K562 (cell line): ENCODE measurements around the gene KLHL33. TPM values are rescaled to one million over a fixed set of nuclear protein-coding genes. Genes with fewer than 3 reads are reported as not detected.
A peak's percentile ranks its signal among the peaks of the same experiment; 100 is the strongest.

Experiments
- ATAC-seq: fragments of 200-7000 bp; cut with Tn5 transposase; 3 replicates; pipeline ENCODE4 v1.9.1; 2020; ENCODE audit warnings: moderate library complexity
- BruUV-seq: library from RNA; stranded (reverse); fragments of 400-500 nt; replicated peaks from 2 replicates; lab custom pipeline; 2021; lab: Mats Ljungman, UMichigan
- CTCF ChIA-PET: fragments of 300-600 bp; formaldehyde crosslinking; extraction: SDS; loops from one replicate; lab custom pipeline; 2021; ENCODE audit warnings: low intra/inter-chr PET ratio; lab: Yijun Ruan, JAX
- POLR2A ChIA-PET: fragments of 300-600, 350-650 bp; sonication (Branson Sonifier 250); formaldehyde crosslinking; extraction: SDS; loops from one replicate; lab custom pipeline; 2021; ENCODE audit warnings: antibody characterized with exemption, inconsistent platforms; lab: Yijun Ruan, JAX
- DNase-seq, 4 experiments: peaks; one replicate each; pipeline versions ENCODE4 v3.0.0 to v3.0.0-alpha.2; 2011 to 2018; ENCODE audit warnings: low spot score in 3 of 4, mixed read lengths in 3 of 4; ENCODE audit errors: extremely low read depth in 1 of 4
- FAIRE-seq: peaks from 2 replicates; lab custom pipeline; 2011; peaks lifted over from hg19 to GRCh38; lab: Jason Lieb, UNC
- H2AFZ ChIP-seq: 2 replicates; pipeline ENCODE4 v1.6.0; 2011; ENCODE audit warnings: low read depth, low read length, control low read depth, inconsistent platforms
- H3K27ac ChIP-seq: fragments of 200-600 bp; 3 replicates; pipeline ENCODE4 v1.8.0; 2011; ENCODE audit warnings: low read depth, mild to moderate bottlenecking, control low read depth, inconsistent platforms, low read length, moderate library complexity, mixed read lengths; ENCODE audit errors: extremely low read depth
- H3K27me3 ChIP-seq, 2 experiments: fragments of 300-600 bp in 1 of 2; 2 replicates in 1 of 2; 3 replicates in 1 of 2; pipeline versions ENCODE4 v1.6.0 to v1.8.0; 2011; ENCODE audit warnings: inconsistent platforms in 2 of 2, low read length in 2 of 2, mild to moderate bottlenecking in 1 of 2, mixed read lengths in 1 of 2, moderate library complexity in 1 of 2; ENCODE audit not compliant: control insufficient read depth in 2 of 2, insufficient read depth in 2 of 2
- H3K36me3 ChIP-seq: fragments of 300-600 bp; 3 replicates; pipeline ENCODE4 v1.8.0; 2011; ENCODE audit warnings: mild to moderate bottlenecking, low read length, inconsistent platforms; ENCODE audit not compliant: control insufficient read depth, insufficient read depth
- H3K4me1 ChIP-seq, 2 experiments: fragments of 200-600 bp in 1 of 2; replicated peaks in 1 of 2; 2 replicates in 1 of 2; 3 replicates in 1 of 2; pipeline versions ENCODE4 v1.5.1 to v1.8.0; 2011; ENCODE audit warnings: inconsistent platforms in 2 of 2, low read length in 2 of 2, mild to moderate bottlenecking in 1 of 2, mixed read lengths in 1 of 2, moderate library complexity in 1 of 2; ENCODE audit not compliant: control insufficient read depth in 2 of 2, insufficient read depth in 2 of 2
- H3K4me2 ChIP-seq: 2 replicates; pipeline ENCODE4 v1.6.1; 2011; ENCODE audit warnings: low read length, control low read depth, inconsistent platforms, mixed read lengths; ENCODE audit not compliant: insufficient read depth
- H3K4me3 ChIP-seq: fragments of 200-600 bp; sonication (generic), shearing (Covaris generic); 2 replicates; pipeline ENCODE4 v1.5.1; 2016; ENCODE audit warnings: control low read depth, inconsistent platforms
- H3K79me2 ChIP-seq: fragments of 200-600 bp; 3 replicates; pipeline ENCODE4 v1.8.0; 2011; ENCODE audit warnings: low read length, inconsistent platforms; ENCODE audit not compliant: control insufficient read depth, insufficient read depth
- H3K9ac ChIP-seq, 2 experiments: 2 replicates each; pipeline versions ENCODE4 v1.6.0 to v1.6.1; 2011; ENCODE audit warnings: low read depth in 2 of 2, low read length in 2 of 2, control low read depth in 1 of 2, inconsistent platforms in 1 of 2, mild to moderate bottlenecking in 1 of 2, mixed read lengths in 1 of 2; ENCODE audit not compliant: insufficient read depth in 1 of 2
- H3K9me1 ChIP-seq: one replicate; pipeline ENCODE4 v1.6.0; 2011; ENCODE audit warnings: inconsistent platforms, mild to moderate bottlenecking, low read length, moderate library complexity; ENCODE audit not compliant: control insufficient read depth, insufficient read depth
- H3K9me3 ChIP-seq: replicated peaks from 2 replicates; pipeline ENCODE4 v1.5.1; 2011; ENCODE audit warnings: low read depth, low read length, inconsistent platforms; ENCODE audit not compliant: control insufficient read depth, insufficient read depth
- H4K20me1 ChIP-seq: replicated peaks from 2 replicates; pipeline ENCODE4 v1.6.1; 2011; ENCODE audit warnings: low read length, inconsistent platforms, mixed read lengths; ENCODE audit not compliant: control insufficient read depth, insufficient read depth
- BDP1 ChIP-seq: IDR thresholded peaks from 3 replicates; pipeline ENCODE4 v1.6.1; 2011; ENCODE audit not compliant: insufficient read length, insufficient read depth
- ETS1 ChIP-seq: conservative IDR thresholded peaks from 2 replicates; pipeline ENCODE4 v1.6.1; 2011; ENCODE audit warnings: low read depth, mild to moderate bottlenecking, low read length; ENCODE audit not compliant: control insufficient read depth
- ETV1 ChIP-seq: fragments of 450-650 bp; conservative IDR thresholded peaks from 2 replicates; pipeline ENCODE4 v1.6.1; 2016; ENCODE audit warnings: missing genetic modification characterization, control low read depth, low read depth, missing compliant biosample characterization
- HDAC2 ChIP-seq: fragments of 450-650 bp; IDR thresholded peaks from 2 replicates; pipeline ENCODE4 v1.6.1; 2016; ENCODE audit warnings: mild to moderate bottlenecking
- KLF16 ChIP-seq: IDR thresholded peaks from 2 replicates; pipeline ENCODE4 v1.6.1; 2016; ENCODE audit warnings: antibody characterized with exemption
- MCM5 ChIP-seq: fragments of 450-650 bp; IDR thresholded peaks from 2 replicates; pipeline ENCODE4 v1.6.1; 2016; ENCODE audit warnings: low read depth
- NCOA1 ChIP-seq: fragments of 450-650 bp; IDR thresholded peaks from 2 replicates; pipeline ENCODE4 v1.6.1; 2016; ENCODE audit warnings: low read depth
- PHTF2 ChIP-seq: fragments of 250-450 bp; sonication (Bioruptor Pico); IDR thresholded peaks from 2 replicates; pipeline ENCODE4 v1.5.0; 2021; ENCODE audit warnings: mild to moderate bottlenecking
- SMARCE1 ChIP-seq: fragments of 450-650 bp; IDR thresholded peaks from 2 replicates; pipeline ENCODE4 v1.7.1; 2016; ENCODE audit warnings: mild to moderate bottlenecking
- SOX6 ChIP-seq: fragments of 450-650 bp; IDR thresholded peaks from 2 replicates; pipeline ENCODE4 v1.6.1; 2014; ENCODE audit warnings: mild to moderate bottlenecking
- SP1 ChIP-seq: sonication (generic); formaldehyde crosslinking; IDR thresholded peaks from 2 replicates; pipeline ENCODE4 v1.8.1; 2022; ENCODE audit warnings: mild to moderate bottlenecking, missing genetic modification reagents
- XRCC4 ChIP-seq: IDR thresholded peaks from one replicate; pipeline ENCODE4 v1.6.1; 2011; ENCODE audit not compliant: insufficient read depth, insufficient read length; ENCODE audit errors: extremely low read depth
- ZNF445 ChIP-seq: fragments of 250-450 bp; sonication (Bioruptor Pico); IDR thresholded peaks from 2 replicates; pipeline ENCODE4 v1.4.0; 2020; ENCODE audit warnings: low read depth, mild to moderate bottlenecking, moderate library complexity
- WGBS: fragments of 100-300 bp; shearing (Covaris generic); methylation state at CpG from one replicate; pipeline ENCODE4 v1.1.6; 2016; ENCODE audit warnings: low coverage, mixed read lengths; ENCODE audit not compliant: insufficient coverage; ENCODE audit errors: missing lambda C conversion rate; 5-methylcytosine and 5-hydroxymethylcytosine counted together
- in situ Hi-C: fragments of 300-500 bp; cut with MboI; formaldehyde crosslinking; loops from 4 replicates; pipeline ENCODE4 v1.15.0; 2018; ENCODE audit warnings: inconsistent platforms, mixed read lengths
- intact Hi-C: fragments of 100-400 bp; cut with micrococcal nuclease; formaldehyde crosslinking; loops from 2 replicates; pipeline ENCODE4 v1.14.2; 2022
- polyA plus RNA-seq, 8 experiments: library from polyadenylated mRNA; depleted of rRNA in 4 of 8; stranded (reverse) in 5 of 8; unstranded in 3 of 8; fragments of >200 nt; fragmentation: Nextera tagmentation in 2 of 8; fragmentation: Illumina TruSeq in 1 of 8; extraction: Ambion mirVana in 2 of 8; extraction: Trizol in 1 of 8; gene quantifications; 2 replicates each; pipeline versions ENCODE4 v1.2.1 to v1.2.3, GENCODE V29; 2011 to 2014; ENCODE audit warnings: inconsistent platforms in 1 of 8, missing spikeins in 1 of 8
- total RNA-seq, 7 experiments: library from RNA; depleted of rRNA in 6 of 7; stranded (reverse); fragments of >200 nt in 6 of 7; fragmentation: Illumina TruSeq in 2 of 7; extraction: Trizol in 2 of 7; gene quantifications; 2 replicates each; pipeline versions ENCODE4 v1.2.1 to v1.2.3, GENCODE V29; 2011 to 2021; ENCODE audit warnings: low replicate concordance in 1 of 7
- TF ChIP-seq, protein P1 (sequence below): fragments of 450-650 bp; conservative IDR thresholded peaks from 2 replicates; pipeline ENCODE4 v1.6.1; 2016; ENCODE audit warnings: missing genetic modification characterization, low read depth, mild to moderate bottlenecking, missing compliant biosample characterization, moderate library complexity
- TF ChIP-seq, protein P2 (sequence below): fragments of 450-650 bp; IDR thresholded peaks from 2 replicates; pipeline ENCODE4 v1.6.1; 2016; ENCODE audit warnings: borderline replicate concordance
- TF ChIP-seq, protein P3 (sequence below): fragments of 200-800 bp; sonication (Bioruptor generic); IDR thresholded peaks from 2 replicates; pipeline ENCODE4 v1.6.1; 2017; ENCODE audit warnings: missing genetic modification characterization, missing compliant biosample characterization

The KLHL33 gene
- total and polyA plus RNA-seq, 9 of the 15 experiments (the other 6 are each of a cell fraction or from before 2014, with no cell fraction given): 0.04 to 0.27 (median 0.13) TPM; not detected in 6

- Histone ChIP-seq H2AFZ (peak within 1 kb of the TSS; percentile 99), H3K9me3 (no peaks in the 10 kb centered on the region), H4K20me1 (no peaks in the 10 kb centered on the region), H3K36me3 (peaks cover 2% of the 10 kb centered on the region; the same call in 2 of the 3 replicates), H3K9ac (peak within 1 kb of the TSS; percentile 78 to 95), H3K4me1 (peaks cover 6 to 13% of the 10 kb centered on the region in 2 experiments; a peak in 4 of 5 replicates), H3K27me3 (no peaks in the 10 kb centered on the region), H3K27ac (peak within 1 kb of the TSS; percentile 73), H3K4me3 (peak within 1 kb of the TSS; percentile 93), H3K79me2 (no peaks in the 10 kb centered on the region; the same call in none of the 3 replicates), H3K4me2 (peak within 1 kb of the TSS; percentile 95), H3K9me1 (no peaks in the 10 kb centered on the region)
- intact Hi-C loops: loop anchor here (1.0 to 5.0 kb wide), 3 partner anchors 42 to 86 kb away; partner anchors contain the start of genes APEX1 and PARP2
- 1% methylated on average over 16 of the region's 43 CpGs for WGBS
- POLR2A ChIA-PET: interaction anchor here (0.6 to 1.8 kb wide), 4 partner anchors 11 to 57 kb away, joined by 3 to 5 read pairs (median 4); partner anchors contain the start of gene PIP4P1
- peak; percentile 59 for FAIRE-seq
- peak; percentile 60 to 77 (median 66) for DNase-seq
- BruUV-seq: TSS peak; percentile 86
- in situ Hi-C loops: loop anchor here (10.0 kb wide), 1 partner anchor 192 kb away; no protein-coding TSS in a partner anchor
- CTCF ChIA-PET: no interaction called here
- ATAC-seq: peak; percentile 94
- TF ChIP-seq SOX6 (no peak), ETV1 (tag) (0 out of 2 replicates have a peak, but pooled peaks have one; percentile 28), PHTF2 (CRISPR knock-in tag) (no peak), BDP1 (no peak), ZNF445 (no peak), XRCC4 (no peak), NCOA1 (0 out of 2 replicates have a peak, but pooled peaks have one; percentile 38), ETS1 (no peak), MCM5 (no peak), SP1 (CRISPR knock-in tag) (no peak), SMARCE1 (no peak), HDAC2 (peak; percentile 57; the same call in 1 of the 2 replicates), KLF16 (no peak)
- TF ChIP-seq, protein P1, sequence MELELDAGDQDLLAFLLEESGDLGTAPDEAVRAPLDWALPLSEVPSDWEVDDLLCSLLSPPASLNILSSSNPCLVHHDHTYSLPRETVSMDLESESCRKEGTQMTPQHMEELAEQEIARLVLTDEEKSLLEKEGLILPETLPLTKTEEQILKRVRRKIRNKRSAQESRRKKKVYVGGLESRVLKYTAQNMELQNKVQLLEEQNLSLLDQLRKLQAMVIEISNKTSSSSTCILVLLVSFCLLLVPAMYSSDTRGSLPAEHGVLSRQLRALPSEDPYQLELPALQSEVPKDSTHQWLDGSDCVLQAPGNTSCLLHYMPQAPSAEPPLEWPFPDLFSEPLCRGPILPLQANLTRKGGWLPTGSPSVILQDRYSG (tag): no peak
- TF ChIP-seq, protein P2, sequence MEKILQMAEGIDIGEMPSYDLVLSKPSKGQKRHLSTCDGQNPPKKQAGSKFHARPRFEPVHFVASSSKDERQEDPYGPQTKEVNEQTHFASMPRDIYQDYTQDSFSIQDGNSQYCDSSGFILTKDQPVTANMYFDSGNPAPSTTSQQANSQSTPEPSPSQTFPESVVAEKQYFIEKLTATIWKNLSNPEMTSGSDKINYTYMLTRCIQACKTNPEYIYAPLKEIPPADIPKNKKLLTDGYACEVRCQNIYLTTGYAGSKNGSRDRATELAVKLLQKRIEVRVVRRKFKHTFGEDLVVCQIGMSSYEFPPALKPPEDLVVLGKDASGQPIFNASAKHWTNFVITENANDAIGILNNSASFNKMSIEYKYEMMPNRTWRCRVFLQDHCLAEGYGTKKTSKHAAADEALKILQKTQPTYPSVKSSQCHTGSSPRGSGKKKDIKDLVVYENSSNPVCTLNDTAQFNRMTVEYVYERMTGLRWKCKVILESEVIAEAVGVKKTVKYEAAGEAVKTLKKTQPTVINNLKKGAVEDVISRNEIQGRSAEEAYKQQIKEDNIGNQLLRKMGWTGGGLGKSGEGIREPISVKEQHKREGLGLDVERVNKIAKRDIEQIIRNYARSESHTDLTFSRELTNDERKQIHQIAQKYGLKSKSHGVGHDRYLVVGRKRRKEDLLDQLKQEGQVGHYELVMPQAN: peak; percentile 48; the same call in 1 of the 2 replicates
- TF ChIP-seq, protein P3, sequence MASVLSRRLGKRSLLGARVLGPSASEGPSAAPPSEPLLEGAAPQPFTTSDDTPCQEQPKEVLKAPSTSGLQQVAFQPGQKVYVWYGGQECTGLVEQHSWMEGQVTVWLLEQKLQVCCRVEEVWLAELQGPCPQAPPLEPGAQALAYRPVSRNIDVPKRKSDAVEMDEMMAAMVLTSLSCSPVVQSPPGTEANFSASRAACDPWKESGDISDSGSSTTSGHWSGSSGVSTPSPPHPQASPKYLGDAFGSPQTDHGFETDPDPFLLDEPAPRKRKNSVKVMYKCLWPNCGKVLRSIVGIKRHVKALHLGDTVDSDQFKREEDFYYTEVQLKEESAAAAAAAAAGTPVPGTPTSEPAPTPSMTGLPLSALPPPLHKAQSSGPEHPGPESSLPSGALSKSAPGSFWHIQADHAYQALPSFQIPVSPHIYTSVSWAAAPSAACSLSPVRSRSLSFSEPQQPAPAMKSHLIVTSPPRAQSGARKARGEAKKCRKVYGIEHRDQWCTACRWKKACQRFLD: no peak
Measured at GRCh38 chr14:20412876-20413743, 22.9 kb downstream of the KLHL33 start, which contains the start of gene TEP1. Gene TEP1, minus strand, starts transcription at chr14:20413501. Its CDS starts 5,062 bp downstream, at chr14:20408439.
